GM10248 (cell line): ENCODE measurements around the gene ATP6V0A1.
A peak's percentile ranks its signal among the peaks of the same experiment; 100 is the strongest.
"Not testable (repeated sequence)": the region's sequence is repeated elsewhere in the genome, so short reads cannot be mapped to it uniquely, and the experiment has no call there.

Experiments
- CTCF ChIA-PET: fragments of 300-600 bp; sonication (Branson Sonifier 250); formaldehyde crosslinking; extraction: SDS; loops from one replicate; lab custom pipeline; 2021; ENCODE audit warnings: antibody characterized with exemption; lab: Yijun Ruan, JAX
- POLR2A ChIA-PET: fragments of 350-650 bp; sonication (Branson Sonifier 250); formaldehyde crosslinking; extraction: SDS; loops from one replicate; lab custom pipeline; 2020; ENCODE audit warnings: antibody characterized with exemption; lab: Yijun Ruan, JAX
- DNase-seq: peaks from one replicate; pipeline ENCODE4 v3.0.0; 2012; ENCODE audit errors: extremely low spot score
- CTCF ChIP-seq: IDR thresholded peaks from 2 replicates; pipeline ENCODE4 v1.5.1; 2012; ENCODE audit warnings: mild to moderate bottlenecking, low read depth; ENCODE audit errors: extremely low read depth, missing control alignments, control extremely low read depth

Gene ATP6V0A1

GRCh38 chr17:42413464-42414040 lies 45.1 kb upstream of the ATP6V0A1 start:
- no peak for DNase-seq
- ChIA-PET POLR2A (interaction anchor here (0.6 to 0.7 kb wide), 2 partner anchors 129 to 141 kb away, joined by 6 to 9 read pairs; no protein-coding TSS in a partner anchor), CTCF (interaction anchor here (4.4 to 30.0 kb wide), 2 partner anchors 10 to 91 kb away, joined by 20 to 890 read pairs; no protein-coding TSS in a partner anchor)
- TF ChIP-seq CTCF, result no peak

DNA sequence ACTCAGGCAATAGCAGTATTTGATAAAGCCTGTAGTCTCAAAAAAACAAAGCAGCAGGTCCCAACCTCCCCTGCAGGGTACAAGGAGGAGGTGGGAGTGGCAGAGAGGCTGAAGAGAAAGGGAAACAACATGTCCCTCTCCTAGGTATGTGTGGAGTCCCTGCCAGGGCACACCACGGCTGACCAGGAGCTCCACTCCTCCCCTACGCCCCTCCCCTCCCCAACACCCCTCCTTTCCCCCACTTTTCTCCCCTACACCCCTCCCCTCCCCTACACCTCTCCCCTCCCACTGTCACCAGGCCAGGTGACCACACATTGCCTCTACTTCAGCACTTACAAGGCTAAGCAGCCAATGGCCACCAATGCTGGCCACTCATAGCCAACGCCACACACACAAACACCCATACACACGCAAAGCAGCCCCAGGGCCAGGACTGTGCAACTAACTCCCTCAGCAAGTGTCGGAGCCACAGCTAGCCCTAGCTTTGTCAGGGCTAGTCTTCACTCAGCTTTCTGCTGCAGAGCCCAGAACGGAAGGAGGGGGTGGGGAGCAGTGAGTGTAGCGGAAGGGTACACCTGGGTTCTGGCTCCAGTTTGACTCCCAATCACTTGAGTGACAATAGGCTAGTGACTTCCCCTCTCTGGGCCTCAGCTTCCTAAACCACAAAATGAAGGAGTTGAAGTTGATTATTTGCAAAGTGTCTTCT lies 43.8 kb upstream of the ATP6V0A1 start:
- ChIA-PET POLR2A (no interaction called here), CTCF (interaction anchor here (0.8 to 30.0 kb wide), 8 partner anchors 8 to 233 kb away, joined by 3 to 890 read pairs (median 6); partner anchors contain the start of gene KCNH4)
- peak; percentile 53 for DNase-seq
- TF ChIP-seq CTCF, result no peak

DNA sequence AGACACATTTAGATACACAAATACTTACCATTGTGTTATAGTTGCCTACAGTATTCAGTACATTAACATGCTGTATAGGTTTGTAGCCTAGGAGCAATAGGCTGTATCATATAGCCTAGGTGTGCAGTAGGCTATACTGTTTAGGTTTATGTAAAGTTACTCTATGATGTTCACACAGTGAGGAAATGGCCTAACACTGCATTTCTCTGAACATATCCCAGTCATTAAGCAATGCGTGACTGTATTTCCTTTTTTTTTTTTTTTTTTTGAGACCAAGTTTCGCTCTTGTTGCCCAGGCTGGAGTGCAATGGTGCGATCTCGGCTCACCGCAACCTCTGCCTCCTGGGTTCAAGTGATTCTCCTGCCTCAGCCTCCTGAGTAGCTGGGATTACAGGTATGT lies 40.7 kb upstream of the ATP6V0A1 start:
- POLR2A ChIA-PET, DNase-seq: not testable (repeated sequence)
- CTCF ChIA-PET, result interaction anchor here (2.4 kb wide), 1 partner anchor 14 kb away, joined by 6 read pairs; no protein-coding TSS in a partner anchor

GRCh38 chr17:42421136-42421506 lies 37.6 kb upstream of the ATP6V0A1 start:
- TF ChIP-seq CTCF, result no peak
- POLR2A ChIA-PET, result no interaction called here
- CTCF ChIA-PET, result interaction anchor here (0.9 to 2.9 kb wide), 6 partner anchors 10 to 199 kb away, joined by 3 to 10 read pairs (median 6); no protein-coding TSS in a partner anchor
- DNase-seq, result no peak

DNA sequence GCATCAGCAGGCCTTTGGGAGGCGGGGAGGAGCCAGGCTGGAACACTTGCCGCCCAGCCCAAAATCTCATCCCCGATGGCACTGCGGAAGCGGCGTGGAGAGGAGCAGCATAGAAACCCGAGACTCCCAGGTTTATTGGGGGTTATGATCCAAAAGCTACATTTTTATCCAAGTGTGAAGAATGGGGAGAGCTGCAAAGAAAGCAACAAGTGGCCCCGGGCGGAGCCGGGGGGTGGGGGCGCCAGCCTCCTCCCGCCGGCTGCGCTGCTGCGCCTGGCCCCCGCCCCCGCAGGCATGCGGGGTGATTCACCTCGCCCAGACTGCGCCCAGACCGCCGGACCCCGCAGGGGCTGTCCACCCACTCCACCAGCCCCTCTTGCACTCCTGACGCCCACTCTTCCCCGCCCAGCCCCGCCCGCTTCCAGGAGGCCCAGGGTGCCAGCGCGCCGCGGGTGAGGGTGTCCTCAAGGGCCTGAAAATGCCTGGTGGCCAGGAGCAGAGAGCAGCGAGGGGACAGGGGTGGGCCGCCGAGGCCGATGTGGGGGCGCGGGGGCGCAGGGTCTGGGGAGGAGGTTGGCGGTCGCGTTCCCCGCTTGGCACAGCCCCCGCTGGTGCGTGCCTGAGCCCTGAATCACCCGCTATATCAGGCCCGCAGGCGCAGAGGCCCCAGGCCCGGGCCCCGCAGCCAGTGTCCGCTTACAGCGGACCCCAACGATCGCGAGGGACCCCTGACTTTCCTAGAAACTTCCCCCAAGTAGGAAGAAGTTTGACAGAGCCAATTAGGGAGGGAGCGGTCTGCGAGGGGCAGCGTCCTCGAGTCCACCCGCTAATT lies 37.0 kb upstream of the ATP6V0A1 start:
- ChIA-PET POLR2A (no interaction called here), CTCF (interaction anchor here (0.9 to 2.9 kb wide), 10 partner anchors 10 to 199 kb away, joined by 3 to 10 read pairs (median 6); no protein-coding TSS in a partner anchor)
- TF ChIP-seq CTCF, result no peak
- DNase-seq, result no peak

DNA sequence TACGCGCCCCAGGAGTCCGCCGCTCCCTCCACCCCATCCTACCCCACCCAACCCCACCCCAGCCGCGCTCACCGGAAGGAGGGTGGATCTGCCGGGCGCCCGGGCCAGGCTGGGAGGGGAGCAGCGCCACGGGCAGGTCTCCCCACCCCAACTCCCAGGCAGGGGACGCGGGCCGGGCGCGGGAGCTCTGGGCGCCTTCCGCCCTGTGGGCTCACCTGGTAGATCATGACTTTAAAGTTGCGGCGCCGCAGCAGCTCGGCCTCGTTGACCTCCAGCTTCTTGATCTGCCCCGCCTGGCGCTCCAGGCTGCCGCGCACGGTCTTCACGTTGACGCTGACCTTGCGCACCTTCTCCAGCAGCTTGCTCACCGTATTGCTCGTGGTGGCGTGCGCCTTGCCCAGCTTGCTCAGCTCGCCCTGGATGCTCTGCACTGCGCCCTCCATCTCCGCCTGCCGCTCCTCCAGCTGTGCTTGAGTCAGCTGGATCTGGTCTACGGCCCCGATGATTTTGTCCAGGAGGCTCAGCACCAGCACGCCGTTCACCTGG lies 36.2 kb upstream of the ATP6V0A1 start:
- TF ChIP-seq CTCF, result no peak
- peak; percentile 39 for DNase-seq
- POLR2A ChIA-PET, result no interaction called here
- CTCF ChIA-PET, result interaction anchor here (1.2 to 2.4 kb wide), 11 partner anchors 9 to 200 kb away, joined by 3 to 9 read pairs (median 4); no protein-coding TSS in a partner anchor
